Adrenal gland (tissue), 12 donors: ENCODE results near the gene KRT76. TPM values are rescaled to one million over a fixed set of nuclear protein-coding genes. Genes with fewer than 3 reads are reported as not detected.

Source experiments
- DNase-seq, 7 donors: peaks; one replicate each; pipeline ENCODE4 v3.0.0-alpha.2; 2019 to 2020
- H3K27ac ChIP-seq, 5 donors: fragments of 200-600 bp; sonication (generic) in 4 of 5; 1 replicate in 3 of 5; 2 replicates in 2 of 5; pipeline versions ENCODE4 v1.5.1 to v1.8.0; 2016 to 2020; ENCODE audit warnings: mild to moderate bottlenecking in 1 of 5
- H3K27me3 ChIP-seq: fragments of 200-600 bp; 2 replicates; pipeline ENCODE4 v1.8.0; 2021
- H3K36me3 ChIP-seq, 2 donors: fragments of 200-600 bp; replicated peaks in 1 of 2; 1 replicate in 1 of 2; 2 replicates in 1 of 2; pipeline versions ENCODE4 v1.5.1 to v1.8.0; 2018 to 2022
- H3K4me1 ChIP-seq, 2 donors: fragments of 200-600 bp; replicated peaks in 1 of 2; 1 replicate in 1 of 2; 2 replicates in 1 of 2; pipeline versions ENCODE4 v1.5.1 to v1.8.0; 2018 to 2021
- H3K4me3 ChIP-seq, 4 donors: fragments of 200-600 bp; sonication (generic) in 3 of 4; one replicate each; pipeline ENCODE4 v1.5.1; 2016 to 2018
- H3K9me3 ChIP-seq, 3 donors: fragments of 200-600 bp; sonication (generic) in 1 of 3; replicated peaks in 1 of 3; 1 replicate in 2 of 3; 2 replicates in 1 of 3; pipeline versions ENCODE4 v1.5.1 to v1.8.0; 2016 to 2021
- CTCF ChIP-seq, 6 experiments: fragments of 450-650 bp in 4 of 6; fragments of 200-600 bp in 2 of 6; sonication (generic) in 1 of 6; IDR thresholded peaks; 1 replicate in 5 of 6; 2 replicates in 1 of 6; pipeline versions ENCODE4 v1.5.1 to v1.8.0; 2016 to 2021; ENCODE audit warnings: antibody characterized with exemption in 6 of 6, mild to moderate bottlenecking in 2 of 6, moderate library complexity in 1 of 6
- POLR2A ChIP-seq, 2 donors: fragments of 450-650 bp; IDR thresholded peaks; one replicate each; pipeline ENCODE4 v1.6.1; 2017; ENCODE audit warnings: antibody characterized with exemption in 2 of 2, mild to moderate bottlenecking in 2 of 2, moderate library complexity in 1 of 2
- WGBS, 4 donors: extraction: QIAGEN DNeasy Blood & Tissue Kit in 2 of 4; methylation state at CpG; one replicate each; pipeline versions ENCODE4 v1.1.5 to v1.1.7; 2013 to 2017; 5-methylcytosine and 5-hydroxymethylcytosine counted together
- intact Hi-C, 2 donors: fragments of 100-400 bp; cut with DNase I; formaldehyde crosslinking; loops; one replicate each; pipeline versions ENCODE4 v1.14.1 to v1.15.0; 2022 to 2023
- polyA plus RNA-seq, 3 donors: library from polyadenylated mRNA; stranded (reverse); fragments of 200-250 nt in 2 of 3; fragments of 350-450 nt in 1 of 3; fragmentation: Illumina TruSeq in 1 of 3; extraction: RNeasy Lipid Tissue Mini Kit (QIAGEN cat#74804) in 1 of 3; gene quantifications; one replicate each; pipeline ENCODE4 v1.2.3, GENCODE V29; 2013 to 2014
- total RNA-seq, 9 donors: library from RNA; depleted of rRNA in 4 of 9; stranded (reverse); fragments of >200 nt in 4 of 9; fragments of 120-200 nt in 1 of 9; fragmentation: NEBNext Ultra II Directional in 1 of 9; extraction: Animal tissue kit (Norgen Biotek cat#: 25700) in 1 of 9; gene quantifications; one replicate each; pipeline versions ENCODE4 v1.1.0 to v1.2.4, GENCODE V29; 2013 to 2023
- donor health status: healthy with polysubstance abuse.
- donor health status: Bipolar disorder and iron deficiency.
- donor health status: DM: yes; HTN: yes; CAD: no.
- donor health status: DM: no; HTN: no; CAD: no.
- donor health status: DM: no; HTN: no; CAD: no.
- donor health status: DM: yes; HTN: yes; CAD: no.

Gene KRT76
- total and polyA plus RNA-seq, 12 donors = not detected

- no peaks in the 10 kb centered on the region for H3K4me1 ChIP-seq
- no peak for TF ChIP-seq CTCF (IDR thresholded peaks at IDR 0.05)
- no peak for TF ChIP-seq POLR2A (IDR thresholded peaks at IDR 0.05)
- H3K27ac ChIP-seq = no peak overlapping the region
- H3K27me3 ChIP-seq = no peaks in the 10 kb centered on the region
- no peaks in the 10 kb centered on the region for H3K36me3 ChIP-seq
- intact Hi-C loops = no loop called here
- H3K4me3 ChIP-seq = no peak overlapping the region
- no peak for DNase-seq
- 87 to 100% (median 91%) methylated on average over 1 of the region's 1 CpG for WGBS, 4 donors
- no peaks in the 10 kb centered on the region for H3K9me3 ChIP-seq
Measured at GRCh38 chr12:52800259-52800917, 23.2 kb upstream of the KRT76 start.

- intact Hi-C loops = no loop called here
- WGBS, 4 donors = 74 to 81% (median 77%) methylated on average over 5 of the region's 5 CpGs
Measured at GRCh38 chr12:52799505-52800211, 22.5 kb upstream of the KRT76 start.

GRCh38 chr12:52798671-52799504 lies 21.7 kb upstream of the KRT76 start:
- intact Hi-C loops = no loop called here
- Histone ChIP-seq H3K4me3 (no peak overlapping the region), H3K9me3 (no peaks in the 10 kb centered on the region), H3K4me1 (no peaks in the 10 kb centered on the region), H3K27me3 (no peaks in the 10 kb centered on the region), H3K27ac (no peak overlapping the region), H3K36me3 (no peaks in the 10 kb centered on the region)
- TF ChIP-seq POLR2A (IDR thresholded peaks at IDR 0.05) (no peak), CTCF (IDR thresholded peaks at IDR 0.05) (no peak)
- DNase-seq = no peak
- WGBS, 4 donors = 58 to 64% (median 62%) methylated on average over 7 of the region's 7 CpGs

More at GRCh38 chr12:52799505-52800211, 22.5 kb upstream of the KRT76 start:
- Histone ChIP-seq H3K9me3 (no peaks in the 10 kb centered on the region), H3K4me3 (no peak overlapping the region), H3K27me3 (no peaks in the 10 kb centered on the region), H3K27ac (no peak overlapping the region), H3K4me1 (no peaks in the 10 kb centered on the region), H3K36me3 (no peaks in the 10 kb centered on the region)
- TF ChIP-seq CTCF (IDR thresholded peaks at IDR 0.05) (no peak), POLR2A (IDR thresholded peaks at IDR 0.05) (no peak)
- no peak for DNase-seq

GRCh38 chr12:52798003-52798670 lies 21.0 kb upstream of the KRT76 start:
- no peak overlapping the region for H3K4me3 ChIP-seq
- no peak for DNase-seq
- no peaks in the 10 kb centered on the region for H3K4me1 ChIP-seq
- intact Hi-C loops = no loop called here
- H3K27me3 ChIP-seq = peaks cover 3% of the 10 kb centered on the region
- H3K27ac ChIP-seq = no peak overlapping the region
- TF ChIP-seq CTCF (IDR thresholded peaks at IDR 0.05) (no peak), POLR2A (IDR thresholded peaks at IDR 0.05) (no peak)
- H3K9me3 ChIP-seq = no peaks in the 10 kb centered on the region
- WGBS, 4 donors = 83 to 91% (median 88%) methylated on average over 4 of the region's 4 CpGs
- H3K36me3 ChIP-seq = no peaks in the 10 kb centered on the region
